Vagina (tissue), 2 donors: ENCODE data around the gene PC.

Experiments used
- CTCF ChIP-seq, 3 experiments: fragments of 450-650 bp in 2 of 3; fragments of 200-600 bp in 1 of 3; sonication (generic) in 1 of 3; IDR thresholded peaks; one replicate each; pipeline ENCODE4 v1.5.1; 2017 to 2019; ENCODE audit warnings: antibody characterized with exemption in 3 of 3, mild to moderate bottlenecking in 2 of 3, moderate library complexity in 2 of 3
- POLR2A ChIP-seq, 2 donors: fragments of 450-650 bp; IDR thresholded peaks; one replicate each; pipeline ENCODE4 v1.6.1; 2017; ENCODE audit warnings: antibody characterized with exemption in 2 of 2, mild to moderate bottlenecking in 2 of 2, moderate library complexity in 2 of 2

- TF ChIP-seq CTCF (IDR thresholded peaks at IDR 0.05) (no peak), POLR2A (IDR thresholded peaks at IDR 0.05) (no peak)
Measured at GRCh38 chr11:66859686-66860448, 98.3 kb downstream of the PC start.
